ENCODE measurements around the gene LCTL. TPM values are rescaled to one million over a fixed set of nuclear protein-coding genes. Genes with fewer than 3 reads are reported as not detected.
"Not testable (repeated sequence)": the region's sequence is repeated elsewhere in the genome, so short reads cannot be mapped to it uniquely, and the experiment has no call there.

Gene LCTL
- total RNA-seq, 4 donors from 2014 or later = not detected

DNA sequence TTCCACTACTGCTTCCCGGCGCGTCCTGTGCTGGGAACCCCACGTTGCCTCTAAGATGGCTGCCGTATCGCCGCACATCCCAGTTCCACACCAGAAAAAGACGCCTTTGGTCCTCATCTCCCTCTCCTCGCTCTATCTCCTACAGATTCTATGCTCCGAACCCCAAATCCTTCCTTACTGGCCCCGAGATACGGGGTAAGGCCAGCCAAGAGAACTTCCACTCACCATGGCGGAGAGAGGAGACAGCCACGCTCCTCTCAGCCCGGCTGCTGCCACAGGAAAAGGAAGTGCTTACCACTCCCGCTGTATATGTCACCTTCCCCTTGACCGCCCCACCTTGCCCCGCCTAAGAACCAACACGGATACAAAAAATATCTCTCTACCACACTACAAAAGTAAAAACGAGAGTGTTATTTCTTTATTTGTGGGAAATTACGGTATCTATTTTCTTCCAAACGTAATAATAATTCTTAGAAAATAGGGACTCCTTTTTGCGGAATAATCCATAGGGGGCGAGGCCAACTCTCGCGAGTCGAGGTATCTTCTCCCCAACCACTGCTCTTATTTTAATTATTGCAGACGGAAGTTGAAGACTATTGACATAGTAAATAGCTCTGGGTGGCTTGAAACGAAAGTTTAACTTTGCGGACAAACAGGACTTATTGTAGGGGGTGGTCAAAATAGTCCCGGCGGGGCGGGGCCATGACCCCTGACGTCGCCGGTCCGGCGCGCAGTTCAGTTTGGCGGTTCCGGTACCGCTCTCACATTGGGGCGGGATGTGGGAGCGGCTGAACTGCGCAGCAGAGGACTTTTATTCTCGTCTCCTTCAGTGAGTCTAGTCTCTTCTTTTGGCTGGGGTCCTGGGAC is 61.0 kb downstream of the LCTL start, which contains the start of the genes RPL4 and ZWILCH:
Gene RPL4, minus strand, starts transcription at position 293 of the 867 bp plus-strand sequence. Its CDS starts 65 bp downstream, at position 228.
Gene ZWILCH, plus strand, starts transcription at position 764 of the 867 bp plus-strand sequence. Its CDS starts 13 bp downstream, at position 777.
- peak; percentile 57 for DNase-seq (ENCODE audit: low spot score)
- TF ChIP-seq, protein P1, sequence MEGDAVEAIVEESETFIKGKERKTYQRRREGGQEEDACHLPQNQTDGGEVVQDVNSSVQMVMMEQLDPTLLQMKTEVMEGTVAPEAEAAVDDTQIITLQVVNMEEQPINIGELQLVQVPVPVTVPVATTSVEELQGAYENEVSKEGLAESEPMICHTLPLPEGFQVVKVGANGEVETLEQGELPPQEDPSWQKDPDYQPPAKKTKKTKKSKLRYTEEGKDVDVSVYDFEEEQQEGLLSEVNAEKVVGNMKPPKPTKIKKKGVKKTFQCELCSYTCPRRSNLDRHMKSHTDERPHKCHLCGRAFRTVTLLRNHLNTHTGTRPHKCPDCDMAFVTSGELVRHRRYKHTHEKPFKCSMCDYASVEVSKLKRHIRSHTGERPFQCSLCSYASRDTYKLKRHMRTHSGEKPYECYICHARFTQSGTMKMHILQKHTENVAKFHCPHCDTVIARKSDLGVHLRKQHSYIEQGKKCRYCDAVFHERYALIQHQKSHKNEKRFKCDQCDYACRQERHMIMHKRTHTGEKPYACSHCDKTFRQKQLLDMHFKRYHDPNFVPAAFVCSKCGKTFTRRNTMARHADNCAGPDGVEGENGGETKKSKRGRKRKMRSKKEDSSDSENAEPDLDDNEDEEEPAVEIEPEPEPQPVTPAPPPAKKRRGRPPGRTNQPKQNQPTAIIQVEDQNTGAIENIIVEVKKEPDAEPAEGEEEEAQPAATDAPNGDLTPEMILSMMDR (IDR thresholded peaks at IDR 0.05) = no peak
- peak; percentile 87 for ATAC-seq (ENCODE audit: low FRiP score)

DNA sequence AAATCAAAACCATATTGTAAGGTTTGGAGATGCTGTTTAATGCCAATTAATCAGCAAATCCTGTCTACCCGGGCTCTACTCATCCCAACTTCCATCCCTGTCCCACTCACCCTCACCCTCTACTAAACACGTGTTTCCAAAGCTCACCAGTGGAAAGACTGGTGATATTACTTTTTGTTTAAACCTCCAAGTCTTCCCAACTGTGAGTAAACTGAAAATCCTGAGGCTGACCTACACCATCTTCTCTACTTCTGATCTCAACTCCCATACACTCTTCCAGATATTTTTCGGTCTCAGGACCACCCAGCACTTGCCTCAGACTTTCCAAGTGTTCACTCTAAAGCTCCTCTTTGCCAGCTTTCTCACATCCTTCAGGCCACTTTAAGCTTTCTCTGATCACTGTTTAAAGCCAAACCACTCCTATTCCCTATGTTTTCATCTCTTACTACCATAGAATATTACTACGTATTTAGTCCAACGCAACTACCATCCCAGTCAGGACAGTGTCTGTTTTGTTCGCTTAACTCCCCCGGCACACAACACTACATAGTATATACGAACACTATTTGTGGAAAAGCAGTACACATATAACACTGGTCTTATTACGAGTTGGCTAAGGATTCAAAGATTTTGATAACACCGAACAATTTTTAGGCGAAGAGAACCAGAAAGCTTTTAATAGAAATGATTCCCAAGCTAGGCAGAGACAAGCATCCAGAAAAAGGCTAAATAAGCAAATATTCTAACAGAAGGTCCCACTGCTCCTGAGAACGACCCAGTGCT is 61.8 kb downstream of the LCTL start:
- no peak for ATAC-seq (ENCODE audit: low FRiP score)
- no peak for DNase-seq (ENCODE audit: low spot score)
- TF ChIP-seq, protein P1 (IDR thresholded peaks at IDR 0.05) = no peak

DNA sequence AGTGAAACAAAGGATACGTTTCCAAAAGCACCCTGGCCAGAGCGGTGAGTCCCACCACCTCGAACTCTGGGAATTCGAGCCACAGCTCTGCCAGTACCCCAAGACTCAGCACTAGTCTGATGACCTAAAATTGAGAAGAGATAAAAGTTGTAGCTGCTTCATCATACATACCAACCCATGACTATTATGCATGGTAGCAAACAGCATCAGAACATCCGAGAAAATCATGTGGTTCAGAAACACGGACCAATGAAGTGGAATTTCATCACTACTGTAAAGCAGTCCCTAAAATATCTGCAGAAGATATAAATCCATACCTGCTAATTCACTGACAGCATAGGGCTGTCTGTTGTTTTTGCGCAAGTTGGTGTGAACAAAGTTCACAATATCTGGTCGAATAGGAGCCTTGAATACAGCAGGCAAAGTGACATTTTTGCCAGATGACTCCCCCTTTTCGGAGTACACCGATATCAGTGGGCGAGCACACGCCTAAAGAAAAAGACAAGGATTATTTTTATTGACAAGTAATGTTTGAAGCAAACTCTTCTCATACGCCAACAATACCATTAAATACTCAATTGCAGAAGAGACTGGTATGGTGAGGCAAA is 62.7 kb downstream of the LCTL start:
- not testable (repeated sequence) for DNase-seq (ENCODE audit: low spot score); ATAC-seq (ENCODE audit: low FRiP score)

DNA sequence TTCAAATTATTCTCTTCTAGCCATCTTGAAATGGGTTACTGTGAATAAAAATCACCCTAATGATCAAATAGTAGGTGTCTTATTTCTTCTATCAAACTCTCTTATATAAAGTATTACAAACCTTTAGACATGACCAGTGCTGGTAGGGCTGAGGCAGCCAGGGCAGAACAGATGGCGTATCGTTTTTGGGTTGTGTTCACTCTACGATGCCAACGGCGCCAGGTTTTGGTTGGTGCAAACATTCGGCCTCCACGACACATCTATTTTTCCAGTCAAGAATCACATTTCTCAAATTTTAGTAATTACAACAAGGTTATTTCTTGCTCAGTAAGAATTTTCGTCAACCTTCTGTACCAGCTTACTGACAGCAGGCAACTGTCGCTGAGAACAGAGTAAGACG is 63.3 kb downstream of the LCTL start:
- TF ChIP-seq, protein P1 (IDR thresholded peaks at IDR 0.05) = no peak
- ATAC-seq (ENCODE audit: low FRiP score) = no peak
- DNase-seq (ENCODE audit: low spot score) = no peak

DNA sequence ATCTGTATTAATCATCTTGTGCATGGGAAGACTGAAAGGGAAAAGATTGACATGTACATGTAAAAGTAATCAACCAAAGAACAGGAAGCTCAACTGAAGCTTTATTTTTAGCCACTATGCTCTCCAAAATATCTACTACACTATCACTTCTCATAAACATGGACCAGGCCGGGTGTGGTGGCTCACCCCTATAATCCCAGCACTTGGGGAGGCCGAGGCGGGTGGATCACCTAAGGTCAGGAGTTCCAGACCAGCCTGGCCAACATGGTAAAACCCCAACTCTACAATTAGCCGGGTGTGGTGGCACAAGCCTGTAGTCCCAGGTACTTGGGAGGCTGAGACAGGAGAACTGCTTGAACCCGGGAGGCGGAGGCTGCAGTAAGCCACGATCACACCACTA is 65.5 kb downstream of the LCTL start:
- not testable (repeated sequence) for DNase-seq (ENCODE audit: low spot score); ATAC-seq (ENCODE audit: low FRiP score)

DNA sequence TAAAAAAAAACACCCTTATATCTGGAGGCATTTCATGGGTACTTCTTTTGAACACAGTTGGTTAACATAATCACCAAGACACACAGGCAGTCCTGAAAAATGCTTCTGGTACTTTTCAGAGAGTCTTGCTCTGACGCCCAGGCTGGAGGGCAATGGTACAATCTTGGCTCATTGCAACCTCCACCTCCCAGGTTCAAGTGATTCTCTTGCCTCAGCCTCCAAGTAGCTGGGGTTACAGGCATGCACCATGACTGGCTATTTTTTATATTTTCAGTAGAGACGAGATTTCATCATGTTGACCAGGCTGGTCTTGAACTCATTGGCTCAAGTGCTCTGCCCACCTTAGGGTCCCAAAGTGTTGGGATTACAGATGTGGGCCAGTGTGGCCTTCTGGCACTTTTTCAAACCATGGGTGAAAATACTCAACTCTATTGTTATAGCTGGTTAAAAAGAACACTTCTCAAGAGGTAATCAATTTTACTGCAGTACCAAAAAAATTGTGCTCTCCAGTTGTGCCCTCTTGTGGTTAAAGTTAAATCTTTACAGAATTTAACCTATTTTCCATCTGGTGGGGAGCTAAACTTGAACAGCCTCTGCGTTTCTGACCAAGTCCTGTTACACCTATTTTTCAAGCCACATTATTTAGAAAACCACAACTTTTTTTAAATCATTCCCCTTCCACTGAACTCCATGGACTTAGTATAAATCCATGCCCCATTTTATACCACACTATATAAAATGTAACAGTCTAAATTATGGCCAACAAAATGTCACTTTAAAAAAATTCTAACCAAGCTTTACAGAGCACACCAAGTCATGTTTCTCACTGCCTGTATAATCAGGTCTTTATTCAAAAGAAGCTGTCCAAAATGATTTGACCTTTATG is 67.1 kb downstream of the LCTL start:
- TF ChIP-seq, protein P1 (IDR thresholded peaks at IDR 0.05) = no peak
- DNase-seq (ENCODE audit: low spot score) (no peak), ATAC-seq (ENCODE audit: low FRiP score) (no peak)

Small RNAs within 50 kb of the gene (small RNA-seq; reads per million reads assigned to genes)
- gene RF01159 (not detected), gene SNORD16 (not detected), gene SNORD18A (not detected), gene SNORD18B (not detected), gene SNORD18C (not detected)

Other genes starting within 250 kb of the LCTL start
- gene TIPIN, start 209.3 kb downstream of the LCTL start, total RNA-seq = 1 to 10 TPM; 2.3 to 5.8 (median 5.2) TPM
- 10 to 100 TPM; 49.3 to 63.2 (median 59.6) TPM for gene MAP2K1, start 179.1 kb downstream of the LCTL start, total RNA-seq
- gene SNAPC5, start 68.2 kb downstream of the LCTL start, total RNA-seq = 10 to 100 TPM; 22.0 to 35.8 (median 26.4) TPM
- gene RPL4, start 61.1 kb downstream of the LCTL start, total RNA-seq = 1,000 to 10,000 TPM; 2,591 to 3,358 (median 3,050) TPM
- gene ZWILCH, start 60.7 kb downstream of the LCTL start, total RNA-seq = 1 to 10 TPM; 2.5 to 4.8 (median 3.8) TPM
- 10 to 100 TPM; 15.6 to 44.9 (median 23.8) TPM for gene SMAD6, start 136.2 kb upstream of the LCTL start, total RNA-seq